Activated CD8-positive, alpha-beta memory T cell treated with anti-CD3 and anti-CD28 coated beads, Interleukin-2, amount 50 U/mL, for 24 hours (primary cell): ENCODE results near the gene MCRIP2.

Experiments
- DNase-seq: peaks from one replicate; pipeline ENCODE4 v3.0.0-alpha.2; 2020; ENCODE audit errors: extremely low read depth

MCRIP2 gene

DNA sequence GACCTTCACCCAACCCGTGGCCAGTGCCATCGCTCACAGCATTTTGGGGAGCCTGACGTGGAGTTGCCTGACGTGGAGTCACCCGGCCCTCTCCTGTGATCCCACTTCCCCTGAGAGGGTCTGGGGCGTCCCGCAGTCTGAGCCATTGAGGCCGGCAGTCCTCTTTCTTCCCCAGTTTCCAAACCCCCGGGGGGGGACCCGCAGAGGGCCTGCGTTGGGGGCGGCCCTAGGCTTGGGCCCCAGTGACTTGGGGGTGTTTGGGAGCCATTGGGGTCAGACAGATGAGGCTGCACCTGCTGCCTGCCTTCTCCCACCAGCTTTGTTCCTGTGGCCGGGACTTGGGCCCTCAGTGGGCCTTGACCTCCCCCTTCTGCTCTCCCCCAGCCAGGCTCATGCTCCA is 28.0 kb downstream of the MCRIP2 start:
- no peak for DNase-seq

DNA sequence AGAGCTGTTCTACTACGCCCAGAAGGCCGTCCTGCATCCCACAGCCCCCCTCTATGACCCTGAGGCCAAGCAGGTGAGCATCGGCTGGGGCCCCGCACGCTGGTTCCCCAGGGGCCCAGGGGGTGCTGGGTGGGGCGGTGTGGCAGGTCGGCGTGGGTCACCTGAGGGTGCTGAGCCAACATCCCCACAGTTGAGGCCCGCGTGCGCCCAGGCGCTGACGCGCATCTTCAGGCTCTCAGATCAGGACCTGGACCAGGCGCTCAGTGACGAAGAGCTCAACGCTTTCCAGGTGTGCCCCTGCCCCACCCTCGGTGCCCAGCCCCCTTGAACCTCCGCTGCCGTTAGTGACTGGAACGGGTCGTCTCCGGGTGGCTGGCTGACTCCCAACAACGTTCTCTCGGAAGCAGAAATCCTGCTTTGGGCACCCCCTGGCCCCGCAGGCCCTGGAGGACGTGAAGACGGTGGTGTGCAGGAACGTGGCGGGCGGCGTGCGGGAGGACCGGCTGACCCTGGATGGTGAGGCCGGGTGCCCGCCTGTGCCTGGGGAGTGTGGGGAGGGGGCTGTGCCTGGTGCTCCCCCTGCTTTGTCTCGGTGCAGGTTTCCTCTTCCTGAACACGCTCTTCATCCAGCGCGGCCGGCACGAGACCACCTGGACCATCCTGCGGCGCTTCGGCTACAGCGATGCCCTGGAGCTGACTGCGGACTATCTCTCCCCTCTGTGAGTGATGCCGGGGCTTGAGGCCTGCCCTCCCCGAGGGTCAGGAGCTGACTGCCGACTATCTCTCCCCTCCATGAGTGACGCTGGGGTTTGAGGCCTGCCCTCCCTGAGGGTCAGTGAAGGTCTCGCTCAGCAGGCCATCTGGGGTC is 29.1 kb downstream of the MCRIP2 start:
- DNase-seq, result no peak

DNA sequence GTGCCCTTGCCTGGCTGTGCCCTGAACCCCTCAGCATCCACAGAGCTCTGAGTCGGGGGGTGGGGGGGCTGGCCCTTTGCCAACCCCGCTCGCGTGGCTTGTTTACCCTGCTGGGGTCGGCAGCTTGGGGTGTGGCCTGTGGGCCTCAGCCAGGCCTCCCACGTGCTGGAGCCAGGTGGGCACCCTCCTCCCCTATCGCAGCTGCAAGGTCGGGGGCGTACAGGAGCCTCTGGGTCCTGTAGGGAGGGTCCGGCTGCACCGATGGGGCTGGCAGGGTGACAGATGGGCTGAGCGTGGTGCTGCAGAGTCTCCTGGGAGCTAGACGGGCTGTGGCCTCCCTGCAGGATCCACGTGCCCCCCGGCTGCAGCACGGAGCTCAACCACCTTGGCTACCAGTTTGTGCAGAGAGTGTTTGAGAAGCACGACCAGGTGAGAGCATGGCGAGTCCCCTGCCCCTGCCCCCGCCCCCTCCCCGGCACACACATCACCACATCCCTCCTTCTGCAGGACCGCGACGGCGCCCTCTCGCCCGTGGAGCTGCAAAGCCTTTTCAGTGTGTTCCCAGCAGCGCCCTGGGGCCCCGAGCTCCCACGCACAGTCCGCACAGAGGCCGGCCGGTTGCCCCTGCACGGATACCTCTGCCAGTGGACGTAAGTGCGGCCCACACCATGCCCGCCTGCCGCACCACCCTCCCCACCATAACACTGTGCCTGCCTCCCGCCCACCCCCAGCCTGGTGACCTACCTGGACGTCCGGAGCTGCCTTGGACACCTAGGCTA is 29.9 kb downstream of the MCRIP2 start:
- DNase-seq, result no peak

DNA sequence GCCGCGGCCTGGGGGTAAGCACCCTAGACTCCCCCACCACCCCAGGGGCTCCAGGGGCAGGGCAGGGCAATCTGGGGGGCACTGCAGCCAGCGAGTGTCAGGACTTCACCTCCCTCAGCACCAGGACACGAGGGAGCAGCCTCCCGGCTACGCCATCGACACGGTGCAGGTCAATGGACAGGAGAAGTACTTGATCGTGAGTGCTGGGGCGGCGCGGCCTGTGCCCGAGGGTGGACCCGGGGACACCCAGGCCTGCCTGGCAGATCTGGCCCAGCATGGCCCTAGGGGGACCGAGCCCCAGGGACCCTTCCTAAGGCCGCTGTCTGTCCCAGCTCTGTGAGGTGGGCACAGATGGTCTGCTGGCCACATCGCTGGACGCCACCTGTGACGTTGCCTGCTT is 30.7 kb downstream of the MCRIP2 start:
- DNase-seq, result no peak

DNA sequence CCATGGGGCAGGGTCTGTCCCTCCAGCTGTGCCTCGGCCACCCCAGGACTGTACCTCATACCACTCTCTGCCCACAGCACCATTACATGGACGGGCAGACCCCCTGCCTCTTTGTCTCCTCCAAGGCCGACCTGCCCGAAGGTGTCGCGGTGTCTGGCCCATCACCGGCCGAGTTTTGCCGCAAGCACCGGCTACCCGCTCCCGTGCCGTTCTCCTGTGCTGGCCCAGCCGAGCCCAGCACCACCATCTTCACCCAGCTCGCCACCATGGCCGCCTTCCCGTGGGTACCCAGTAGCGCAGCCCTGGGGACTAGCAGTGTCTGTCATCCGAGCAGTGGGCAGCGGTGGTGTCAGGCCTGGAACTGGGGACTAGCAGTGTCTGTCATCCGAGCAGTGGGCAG is 31.2 kb downstream of the MCRIP2 start:
- no peak for DNase-seq

DNA sequence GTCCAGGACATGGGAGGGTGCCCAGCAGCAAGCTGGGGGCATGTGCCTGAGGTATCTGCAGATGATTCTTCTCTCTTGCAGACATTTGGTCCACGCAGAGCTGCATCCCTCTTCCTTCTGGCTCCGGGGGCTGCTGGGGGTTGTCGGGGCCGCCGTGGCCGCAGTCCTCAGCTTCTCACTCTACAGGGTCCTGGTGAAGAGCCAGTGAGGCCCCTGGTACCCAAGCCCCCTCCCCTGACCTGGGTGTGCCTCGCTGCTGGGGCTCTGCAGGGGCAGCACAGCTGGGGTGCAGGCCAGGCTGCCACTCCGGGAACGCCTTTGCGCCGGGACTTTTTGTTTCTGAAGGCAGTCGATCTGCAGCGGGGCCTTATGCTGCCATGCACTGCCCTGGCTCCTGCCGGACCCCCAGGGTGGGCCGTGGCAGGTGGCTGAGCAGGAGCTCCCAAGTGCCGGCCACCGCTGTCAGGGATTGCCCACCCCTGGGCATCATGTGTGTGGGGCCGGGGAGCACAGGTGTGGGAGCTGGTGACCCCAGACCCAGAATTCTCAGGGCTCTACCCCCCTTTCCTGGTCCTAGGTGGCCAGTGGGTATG is 31.9 kb downstream of the MCRIP2 start:
- no peak for DNase-seq

DNA sequence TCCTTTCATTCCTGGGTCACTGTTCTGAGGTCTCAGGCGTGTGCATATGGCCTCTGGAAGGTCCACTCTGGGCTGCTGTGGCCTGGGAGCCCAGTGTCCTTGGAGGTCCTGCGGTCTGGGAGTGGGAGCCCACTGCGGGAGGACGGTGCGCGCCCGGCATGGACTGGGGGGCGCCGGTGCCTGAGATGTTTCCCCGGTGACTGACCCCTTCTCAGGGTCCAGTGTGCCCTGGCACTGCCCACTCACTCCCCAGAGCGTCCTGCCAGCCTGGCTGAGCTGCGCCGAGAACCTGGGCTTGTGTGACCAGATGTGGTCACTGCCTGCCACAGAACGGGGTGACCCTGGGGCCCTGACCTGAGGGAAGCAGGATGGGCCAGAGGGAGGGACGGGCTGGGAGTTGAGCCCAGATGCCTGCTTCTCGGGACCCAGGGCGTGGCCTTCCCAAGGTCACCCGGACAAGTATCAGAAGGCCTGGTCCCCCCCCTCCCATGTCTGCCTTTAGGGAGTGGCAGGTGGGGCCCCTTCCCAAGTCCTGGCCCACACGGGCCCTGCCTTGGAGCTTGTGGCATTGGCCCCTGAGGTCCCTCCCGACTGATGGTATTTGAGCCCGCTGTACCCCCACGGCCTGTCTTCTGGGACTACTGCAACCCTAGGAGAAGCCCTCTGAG is 32.7 kb downstream of the MCRIP2 start:
- no peak for DNase-seq

DNA sequence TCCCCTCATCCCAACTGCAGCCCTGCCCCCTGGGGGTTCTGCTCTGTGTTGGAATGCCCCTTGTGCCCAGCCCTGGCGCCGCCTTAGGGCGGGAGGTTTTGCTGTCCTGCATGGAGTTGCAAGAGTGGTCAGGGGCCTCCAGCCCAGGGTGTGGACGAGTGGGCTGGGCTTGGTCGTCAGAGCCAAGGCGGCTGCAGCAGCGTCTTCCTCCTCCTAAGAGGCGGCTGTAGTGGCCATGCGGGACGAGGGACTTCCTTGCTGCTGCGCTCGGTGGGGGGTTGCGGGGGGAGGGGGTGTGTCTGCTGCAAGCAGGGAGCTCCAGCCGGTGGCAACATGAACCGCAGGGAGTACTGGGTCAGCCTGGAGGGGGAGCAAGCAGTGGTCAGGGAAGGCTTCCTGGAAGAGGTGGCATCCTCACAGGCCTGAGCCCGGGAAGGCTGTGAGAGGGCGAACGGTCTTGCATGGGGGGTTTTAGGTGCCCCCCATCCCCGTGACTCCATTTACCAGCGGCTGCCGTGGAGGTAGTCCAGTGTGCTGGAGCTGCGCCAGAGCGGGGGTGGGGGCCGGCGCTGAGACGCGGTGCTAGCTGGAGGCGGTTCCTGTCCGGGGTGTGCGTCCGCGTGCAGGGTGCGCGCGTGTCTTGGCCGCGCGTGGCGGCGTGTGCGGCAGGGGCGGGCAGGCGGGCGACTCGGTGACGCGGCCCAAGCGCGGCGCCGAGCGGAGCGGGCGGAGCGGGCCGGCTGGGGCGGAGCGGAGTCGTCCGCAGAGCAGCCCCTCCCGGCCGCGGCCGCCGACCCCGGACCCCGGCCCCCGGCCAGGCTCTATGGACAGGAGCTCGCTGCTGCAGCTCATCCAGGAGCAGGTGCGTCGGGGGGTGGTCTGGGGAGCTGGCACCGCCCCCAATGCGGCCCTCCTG is 33.6 kb downstream of the MCRIP2 start, which contains the start of gene RHBDL1:
TSS of gene RHBDL1 (plus strand) at position 704 of the 916 bp plus-strand sequence. CDS start at position 824, 120 bp downstream.
- no peak for DNase-seq

DNA sequence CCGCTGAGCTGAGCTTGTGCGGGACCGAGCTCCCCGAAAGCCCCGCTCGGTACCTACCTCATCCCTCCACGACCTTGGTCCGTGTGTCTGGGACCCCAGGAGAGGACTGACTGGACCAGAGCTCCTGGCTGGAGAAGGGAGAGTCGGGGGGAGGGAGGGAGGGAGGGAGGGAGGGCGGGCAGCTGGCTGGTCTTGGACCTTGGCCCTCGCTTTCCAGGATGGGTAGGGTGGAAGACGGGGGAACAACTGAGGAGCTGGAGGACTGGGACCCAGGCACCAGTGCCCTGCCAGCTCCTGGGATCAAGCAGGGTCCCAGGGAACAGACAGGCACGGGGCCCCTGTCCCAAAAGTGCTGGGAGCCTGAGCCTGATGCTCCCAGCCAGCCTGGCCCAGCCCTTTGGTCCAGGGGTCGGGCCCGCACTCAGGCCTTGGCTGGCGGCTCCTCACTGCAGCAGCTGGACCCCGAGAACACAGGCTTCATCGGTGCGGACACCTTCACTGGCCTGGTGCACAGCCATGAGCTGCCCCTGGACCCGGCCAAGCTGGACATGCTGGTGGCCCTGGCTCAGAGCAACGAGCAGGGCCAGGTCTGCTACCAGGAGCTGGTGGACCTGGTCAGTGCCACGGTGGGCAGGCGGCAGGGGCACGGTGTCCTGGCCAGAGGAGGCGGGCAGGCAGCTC is 34.4 kb downstream of the MCRIP2 start:
- DNase-seq, result no peak

DNA sequence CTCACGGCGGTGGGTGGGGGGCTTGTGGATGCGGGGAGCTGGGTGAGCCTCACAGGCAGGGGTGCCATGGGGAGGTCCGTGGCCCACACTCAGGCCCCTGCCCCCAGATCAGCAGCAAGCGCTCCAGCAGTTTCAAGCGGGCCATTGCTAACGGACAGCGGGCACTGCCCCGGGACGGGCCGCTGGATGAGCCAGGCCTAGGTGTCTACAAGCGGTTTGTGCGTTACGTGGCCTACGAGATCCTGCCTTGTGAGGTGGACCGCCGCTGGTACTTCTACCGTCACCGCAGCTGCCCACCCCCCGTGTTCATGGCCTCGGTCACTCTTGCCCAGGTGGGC is 34.9 kb downstream of the MCRIP2 start:
- no peak for DNase-seq

DNA sequence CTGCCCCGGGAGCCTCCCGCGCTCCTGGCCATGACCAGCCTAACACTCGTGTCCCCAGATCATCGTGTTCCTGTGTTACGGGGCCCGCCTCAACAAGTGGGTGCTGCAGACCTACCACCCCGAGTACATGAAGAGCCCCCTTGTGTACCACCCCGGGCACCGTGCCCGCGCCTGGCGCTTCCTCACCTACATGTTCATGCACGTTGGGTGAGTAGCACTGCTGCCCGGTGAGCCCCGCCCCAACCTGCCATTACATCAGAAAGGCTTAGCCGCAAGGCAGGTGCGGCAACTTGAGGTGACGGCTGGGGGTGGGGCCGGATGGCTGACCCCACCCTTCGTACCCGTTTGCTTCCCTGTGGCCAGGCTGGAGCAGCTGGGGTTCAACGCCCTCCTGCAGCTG is 35.3 kb downstream of the MCRIP2 start:
- no peak for DNase-seq

DNA sequence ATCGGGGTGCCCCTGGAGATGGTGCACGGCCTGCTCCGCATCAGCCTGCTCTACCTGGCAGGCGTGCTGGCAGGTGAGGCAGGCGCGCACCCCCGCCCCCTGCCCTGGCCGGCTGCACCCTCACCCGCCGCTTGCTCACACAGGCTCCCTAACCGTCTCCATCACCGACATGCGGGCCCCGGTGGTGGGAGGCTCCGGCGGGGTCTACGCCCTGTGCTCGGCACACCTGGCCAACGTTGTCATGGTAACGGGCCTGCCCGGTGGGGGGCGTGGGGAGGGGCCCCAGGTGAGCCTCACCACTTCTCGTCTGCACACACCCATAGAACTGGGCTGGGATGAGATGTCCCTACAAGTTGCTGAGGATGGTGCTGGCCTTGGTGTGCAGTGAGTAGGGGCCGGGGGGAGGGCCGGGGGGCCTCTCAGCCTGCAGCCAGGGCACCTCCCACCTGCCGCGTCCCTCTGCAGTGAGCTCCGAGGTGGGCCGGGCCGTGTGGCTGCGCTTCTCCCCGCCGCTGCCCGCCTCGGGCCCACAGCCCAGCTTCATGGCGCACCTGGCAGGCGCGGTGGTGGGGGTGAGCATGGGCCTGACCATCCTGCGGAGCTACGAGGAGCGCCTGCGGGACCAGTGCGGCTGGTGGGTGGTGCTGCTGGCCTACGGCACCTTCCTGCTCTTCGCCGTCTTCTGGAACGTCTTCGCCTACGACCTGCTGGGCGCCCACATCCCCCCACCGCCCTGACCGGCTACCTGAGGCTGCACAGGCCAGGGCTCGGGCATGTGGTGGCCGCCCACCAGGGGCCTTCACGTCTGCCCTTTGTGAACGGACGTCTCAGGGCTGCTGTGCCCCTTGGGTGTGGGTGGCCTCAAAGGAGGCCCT is 35.9 kb downstream of the MCRIP2 start:
- DNase-seq, result no peak

DNA sequence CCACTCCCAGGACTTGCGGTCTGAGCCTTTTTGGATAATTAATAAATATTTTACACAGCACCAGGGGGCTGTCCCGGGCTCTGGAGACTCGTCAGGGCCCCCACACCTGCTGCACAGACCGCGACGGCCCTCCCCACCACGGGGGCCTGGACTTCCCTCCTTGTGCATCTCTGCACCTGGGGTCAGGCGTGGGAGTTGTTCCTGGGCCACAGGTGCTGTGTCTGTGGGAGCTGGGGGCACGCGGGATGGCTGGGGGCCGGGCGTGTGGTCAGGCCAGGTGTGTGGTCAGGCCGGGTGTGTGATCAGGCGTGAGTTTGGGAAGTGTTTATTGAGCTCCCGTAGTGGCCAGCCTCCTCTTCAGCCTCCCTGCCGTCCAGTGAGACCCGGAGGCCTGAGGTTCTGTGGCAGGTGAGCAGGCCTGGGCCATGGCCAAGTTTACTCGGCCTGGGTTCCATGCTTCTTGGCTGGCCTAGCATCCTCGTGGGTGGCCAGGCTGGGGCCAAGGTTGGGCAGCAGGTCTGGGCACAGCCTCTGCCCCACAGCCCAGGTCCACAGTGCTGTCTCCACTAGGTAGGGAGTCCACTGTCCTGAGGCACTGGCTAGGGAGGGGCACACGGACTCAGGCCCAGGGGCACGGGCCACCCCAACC is 36.7 kb downstream of the MCRIP2 start:
- no peak for DNase-seq

DNA sequence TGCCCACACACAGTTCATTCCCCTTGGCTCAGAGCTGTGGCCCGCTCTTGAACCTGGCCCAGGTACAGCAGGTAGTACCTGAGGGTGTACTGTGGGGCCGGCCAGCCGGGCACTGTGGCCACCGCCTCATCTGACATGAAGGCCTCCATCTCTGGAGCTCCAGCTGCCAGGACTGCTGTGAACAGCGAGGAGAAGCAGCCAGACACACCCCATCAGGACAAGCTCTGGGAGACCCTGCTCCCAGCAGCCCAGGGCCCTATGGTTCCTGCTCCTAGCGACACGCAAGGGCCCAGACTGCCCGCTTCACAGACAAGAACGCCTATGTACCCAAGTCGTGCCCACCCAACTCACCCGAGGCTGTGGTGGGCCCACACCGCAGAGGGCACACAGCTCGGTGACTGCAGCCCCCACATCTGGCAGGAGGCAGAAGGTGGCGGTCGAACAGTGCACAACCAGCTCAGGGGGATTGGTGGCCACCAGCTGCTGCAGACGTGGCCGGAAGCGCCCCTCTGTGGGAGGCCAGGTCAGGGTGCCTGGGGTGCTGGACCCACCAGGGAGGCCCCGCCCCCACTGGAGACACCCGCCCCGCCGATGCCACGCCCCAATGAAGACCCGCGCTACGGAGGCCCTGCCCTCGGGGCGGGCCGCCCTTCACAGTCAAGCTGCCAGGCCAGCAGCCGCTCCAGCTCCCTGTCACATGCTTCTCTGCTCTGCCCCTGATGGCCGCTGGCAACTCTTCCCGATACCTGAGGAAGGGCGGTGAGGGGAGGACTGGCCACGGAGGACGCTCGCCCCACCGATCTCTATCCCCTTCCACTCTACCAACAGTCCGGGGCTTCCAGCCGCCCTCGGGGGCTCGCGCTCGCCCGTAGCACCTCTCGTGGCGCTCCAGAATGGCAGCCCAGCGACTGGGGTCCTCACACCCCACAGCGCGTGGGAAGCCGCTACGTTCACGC is 37.5 kb downstream of the MCRIP2 start:
- no peak for DNase-seq

DNA sequence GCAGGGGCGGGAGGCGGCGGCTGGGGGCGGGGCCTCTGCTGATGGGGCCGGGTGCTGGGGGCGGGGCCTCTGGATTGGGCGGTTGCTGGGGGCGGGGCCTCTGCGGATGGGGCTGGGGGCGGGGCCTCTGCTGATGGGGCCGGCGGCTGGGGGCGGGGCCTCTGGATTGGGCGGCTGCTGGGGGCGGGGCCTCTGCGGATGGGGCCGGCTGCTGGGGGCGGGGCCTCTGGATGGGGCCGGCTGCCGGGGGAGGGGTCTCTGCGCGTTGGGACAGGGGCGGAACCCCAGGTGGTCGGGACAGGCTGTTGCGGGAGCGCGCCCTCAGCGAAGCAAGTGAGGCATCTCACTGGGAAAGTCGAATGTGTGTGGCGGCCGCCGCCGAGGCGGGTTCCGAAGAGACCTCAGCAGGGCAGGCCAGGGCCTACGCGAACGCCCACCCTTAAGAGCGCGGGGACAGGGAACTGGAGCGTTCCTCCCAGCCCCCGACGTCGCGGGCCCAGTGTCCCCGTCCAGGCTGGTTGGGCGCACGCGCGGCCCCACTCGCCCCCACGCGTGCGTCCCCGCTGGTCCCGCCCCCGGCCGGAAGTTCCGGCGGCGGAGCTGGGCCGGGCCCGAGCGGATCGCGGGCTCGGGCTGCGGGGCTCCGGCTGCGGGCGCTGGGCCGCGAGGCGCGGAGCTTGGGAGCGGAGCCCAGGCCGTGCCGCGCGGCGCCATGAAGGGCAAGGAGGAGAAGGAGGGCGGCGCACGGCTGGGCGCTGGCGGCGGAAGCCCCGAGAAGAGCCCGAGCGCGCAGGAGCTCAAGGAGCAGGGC is 38.4 kb downstream of the MCRIP2 start, which contains the start of gene STUB1:
TSS of gene STUB1 (plus strand) at position 597 of the 811 bp plus-strand sequence. CDS start at position 713, 116 bp downstream.
- peak; percentile 76 for DNase-seq

DNA sequence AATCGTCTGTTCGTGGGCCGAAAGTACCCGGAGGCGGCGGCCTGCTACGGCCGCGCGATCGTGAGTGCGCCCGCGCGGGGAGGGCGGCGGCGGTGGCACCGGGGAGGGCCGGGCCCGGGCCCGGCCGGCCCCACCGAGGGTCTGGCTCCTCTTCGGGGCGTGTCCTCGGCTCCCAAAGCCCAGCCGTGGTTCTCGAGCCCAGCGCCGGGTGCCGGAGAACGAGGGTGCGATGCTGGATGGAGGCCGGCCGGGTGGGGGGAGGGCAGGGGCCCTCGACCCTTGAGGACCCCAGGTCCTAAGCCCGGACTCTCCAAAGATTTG is 39.0 kb downstream of the MCRIP2 start:
- DNase-seq, result no peak
